ENCODE results near the gene HTT. TPM values are rescaled to one million over a fixed set of nuclear protein-coding genes. Genes with fewer than 3 reads are reported as not detected.

HTT gene
- total and polyA plus RNA-seq, 4 experiments from 2014 or later = 0.57 to 67.7 (median 33.5) TPM

- Mint-ChIP-seq H3K36me3 (peaks cover 23 to 24% of the 10 kb centered on the region in 2 donors), H3K4me1 (peaks cover 48 to 76% (median 58%) of the 10 kb centered on the region in 4 donors), H3K9me3 (no peaks in the 10 kb centered on the region), H3K27ac (no peak overlapping the region), H3K27me3 (no peaks in the 10 kb centered on the region), H3K4me3 (no peak overlapping the region)
- Histone ChIP-seq H3K36me3 (ENCODE audit: insufficient read depth, low read length) (no peaks in the 10 kb centered on the region), H3K4me1 (ENCODE audit: insufficient read depth, low read length) (peaks cover 75% of the 10 kb centered on the region), H3K4me3 (ENCODE audit: low read length in 2 of 2) (no peak overlapping the region), H3K27ac (ENCODE audit: low read depth, low read length) (no peak overlapping the region), H3K9me3 (ENCODE audit: control insufficient read depth in 1 of 2, low read length in 2 of 2) (no peaks in the 10 kb centered on the region), H3K27me3 (ENCODE audit: insufficient read depth, low read length) (no peaks in the 10 kb centered on the region)
- ChIA-PET POLR2A (ENCODE audit: partially characterized antibody) (interaction anchor here (0.6 kb wide), 1 partner anchor 8 kb away, joined by 3 read pairs; no protein-coding TSS in a partner anchor), CTCF (ENCODE audit: partially characterized antibody) (interaction anchor here (0.8 to 1.3 kb wide), 2 partner anchors 9 to 45 kb away, joined by 3 read pairs; no protein-coding TSS in a partner anchor)
- DNase-seq = no peak
- intact Hi-C loops (cut with micrococcal nuclease) = no loop called here
These were observed 125.4 kb downstream of the HTT start for GRCh38 chr4:3199653-3200422.

GRCh38 chr4:3200423-3201090, 126.1 kb downstream of the HTT start:
- Mint-ChIP-seq H3K4me1 (peaks cover 44 to 68% (median 52%) of the 10 kb centered on the region in 4 donors), H3K36me3 (peaks cover 19 to 23% of the 10 kb centered on the region in 2 donors), H3K4me3 (peak overlapping the region in 2 of 8 donors; percentile 5 to 34), H3K27me3 (no peaks in the 10 kb centered on the region), H3K27ac (no peak overlapping the region), H3K9me3 (no peaks in the 10 kb centered on the region)
- Histone ChIP-seq H3K36me3 (ENCODE audit: insufficient read depth, low read length) (no peaks in the 10 kb centered on the region), H3K27me3 (ENCODE audit: insufficient read depth, low read length) (no peaks in the 10 kb centered on the region), H3K27ac (ENCODE audit: low read depth, low read length) (no peak overlapping the region), H3K4me1 (ENCODE audit: insufficient read depth, low read length) (peaks cover 68% of the 10 kb centered on the region), H3K9me3 (ENCODE audit: control insufficient read depth in 1 of 2, low read length in 2 of 2) (no peaks in the 10 kb centered on the region), H3K4me3 (ENCODE audit: low read length in 2 of 2) (no peak overlapping the region)
- no peak for DNase-seq
- ChIA-PET CTCF (ENCODE audit: partially characterized antibody) (interaction anchor here (0.8 to 2.4 kb wide), 4 partner anchors 8 to 44 kb away, joined by 3 to 13 read pairs (median 3); no protein-coding TSS in a partner anchor), POLR2A (ENCODE audit: partially characterized antibody) (interaction anchor here (0.6 kb wide), 1 partner anchor 9 kb away, joined by 3 read pairs; no protein-coding TSS in a partner anchor)
- intact Hi-C loops (cut with micrococcal nuclease) = no loop called here

GRCh38 chr4:3201718-3202702, 127.5 kb downstream of the HTT start:
- Mint-ChIP-seq H3K27ac (peak overlapping the region; percentile 38 to 86 (median 82)), H3K27me3 (no peaks in the 10 kb centered on the region), H3K4me3 (peak overlapping the region; percentile 21 to 84 (median 76)), H3K4me1 (peaks cover 31 to 54% (median 40%) of the 10 kb centered on the region in 4 donors), H3K9me3 (no peaks in the 10 kb centered on the region), H3K36me3 (peaks cover 24 to 27% of the 10 kb centered on the region in 2 donors)
- Histone ChIP-seq H3K36me3 (ENCODE audit: insufficient read depth, low read length) (peaks cover 7% of the 10 kb centered on the region), H3K27me3 (ENCODE audit: insufficient read depth, low read length) (no peaks in the 10 kb centered on the region), H3K27ac (ENCODE audit: low read depth, low read length) (peak overlapping the region; percentile 3), H3K9me3 (ENCODE audit: control insufficient read depth in 1 of 2, low read length in 2 of 2) (no peaks in the 10 kb centered on the region), H3K4me1 (ENCODE audit: insufficient read depth, low read length) (peaks cover 54% of the 10 kb centered on the region), H3K4me3 (ENCODE audit: low read length in 2 of 2) (peak overlapping the region in 1 of 2 donors; percentile 30)
- DNase-seq = peak; percentile 83 to 89 (median 87)
- POLR2A ChIA-PET (ENCODE audit: partially characterized antibody) = interaction anchor here (0.8 to 1.5 kb wide), 4 partner anchors 8 to 23 kb away, joined by 3 to 7 read pairs (median 4); no protein-coding TSS in a partner anchor
- intact Hi-C loops (cut with micrococcal nuclease) = loop anchor here (1.0 to 2.0 kb wide), 2 partner anchors 8 to 91 kb away; partner anchors contain the start of gene RGS12
- CTCF ChIA-PET (ENCODE audit: partially characterized antibody) = interaction anchor here (1.4 to 2.4 kb wide), 4 partner anchors 9 to 94 kb away, joined by 3 to 13 read pairs (median 4); no protein-coding TSS in a partner anchor

GRCh38 chr4:3202836-3203820, 128.6 kb downstream of the HTT start:
- ChIA-PET CTCF (ENCODE audit: partially characterized antibody) (interaction anchor here (0.9 to 2.4 kb wide), 4 partner anchors 8 to 143 kb away, joined by 3 to 13 read pairs (median 8); no protein-coding TSS in a partner anchor), POLR2A (ENCODE audit: partially characterized antibody) (interaction anchor here (1.1 to 1.5 kb wide), 3 partner anchors 9 to 22 kb away, joined by 4 to 7 read pairs (median 4); no protein-coding TSS in a partner anchor)
- Mint-ChIP-seq H3K4me3 (peak overlapping the region; percentile 21 to 84 (median 76)), H3K4me1 (peaks cover 25 to 44% (median 31%) of the 10 kb centered on the region in 4 donors), H3K36me3 (peaks cover 31% of the 10 kb centered on the region in 2 donors), H3K9me3 (no peaks in the 10 kb centered on the region), H3K27me3 (no peaks in the 10 kb centered on the region), H3K27ac (peak overlapping the region; percentile 62 to 87 (median 82))
- Histone ChIP-seq H3K9me3 (ENCODE audit: control insufficient read depth in 1 of 2, low read length in 2 of 2) (no peaks in the 10 kb centered on the region), H3K27ac (ENCODE audit: low read depth, low read length) (no peak overlapping the region), H3K36me3 (ENCODE audit: insufficient read depth, low read length) (peaks cover 15% of the 10 kb centered on the region), H3K4me3 (ENCODE audit: low read length in 2 of 2) (peak overlapping the region in 1 of 2 donors; percentile 30), H3K4me1 (ENCODE audit: insufficient read depth, low read length) (peaks cover 45% of the 10 kb centered on the region), H3K27me3 (ENCODE audit: insufficient read depth, low read length) (no peaks in the 10 kb centered on the region)
- no peak for DNase-seq
- intact Hi-C loops (cut with micrococcal nuclease) = loop anchor here (1.0 to 2.0 kb wide), 2 partner anchors 9 to 90 kb away; partner anchors contain the start of gene RGS12

- H3K27me3 Mint-ChIP-seq = no peaks in the 10 kb centered on the region
- no peak overlapping the region for H3K27ac ChIP-seq (ENCODE audit: low read depth, low read length)
- ChIA-PET CTCF (ENCODE audit: partially characterized antibody) (interaction anchor here (0.9 to 2.0 kb wide), 2 partner anchors 9 to 142 kb away, joined by 3 to 12 read pairs; no protein-coding TSS in a partner anchor), POLR2A (ENCODE audit: partially characterized antibody) (interaction anchor here (1.3 kb wide), 1 partner anchor 10 kb away, joined by 4 read pairs; no protein-coding TSS in a partner anchor)
- no peak for DNase-seq
- H3K4me1 ChIP-seq (ENCODE audit: insufficient read depth, low read length) = peaks cover 45% of the 10 kb centered on the region
- H3K4me3 ChIP-seq (ENCODE audit: low read length in 2 of 2) = no peak overlapping the region
- H3K4me3 Mint-ChIP-seq = peak overlapping the region in 3 of 8 donors; percentile 3 to 20 (median 3)
- H3K9me3 ChIP-seq (ENCODE audit: control insufficient read depth in 1 of 2, low read length in 2 of 2) = no peaks in the 10 kb centered on the region
- H3K4me1 Mint-ChIP-seq = peaks cover 25 to 39% (median 31%) of the 10 kb centered on the region in 4 donors
- H3K9me3 Mint-ChIP-seq = no peaks in the 10 kb centered on the region
- H3K36me3 ChIP-seq (ENCODE audit: insufficient read depth, low read length) = peaks cover 18% of the 10 kb centered on the region
- H3K27me3 ChIP-seq (ENCODE audit: insufficient read depth, low read length) = no peaks in the 10 kb centered on the region
- intact Hi-C loops (cut with micrococcal nuclease) = loop anchor here (2.0 kb wide), 1 partner anchor 89 kb away; the partner anchor contains the start of gene RGS12
- H3K36me3 Mint-ChIP-seq = peaks cover 37 to 39% of the 10 kb centered on the region in 2 donors
- H3K27ac Mint-ChIP-seq = peak overlapping the region in 1 of 7 donors; percentile 25
These were observed 129.5 kb downstream of the HTT start for GRCh38 chr4:3203971-3204431.

Measured in CD4-positive, alpha-beta memory T cell (primary cell).